Tibial nerve (tissue), 4 donors: ENCODE data around the gene SLC27A2. TPM values are rescaled to one million over a fixed set of nuclear protein-coding genes. Genes with fewer than 3 reads are reported as not detected.
"Not testable (repeated sequence)": the region's sequence is repeated elsewhere in the genome, so short reads cannot be mapped to it uniquely, and the experiment has no call there.

Source experiments
- DNase-seq, 2 donors: peaks; one replicate each; pipeline ENCODE4 v3.0.0-alpha.2; 2019; ENCODE audit warnings: low spot score in 2 of 2
- H3K27ac ChIP-seq, 4 donors: fragments of 200-600 bp; sonication (generic) in 3 of 4; one replicate each; pipeline ENCODE4 v1.5.1; 2017 to 2019; ENCODE audit warnings: mild to moderate bottlenecking in 1 of 4
- H3K27me3 ChIP-seq, 2 donors: fragments of 200-600 bp; sonication (generic) in 1 of 2; one replicate each; pipeline versions ENCODE4 v1.5.1 to v1.6.0; 2017 to 2019
- H3K36me3 ChIP-seq, 3 donors: fragments of 200-600 bp; sonication (generic); one replicate each; pipeline ENCODE4 v1.5.1; 2018 to 2019
- H3K4me1 ChIP-seq, 4 donors: fragments of 200-600 bp; sonication (generic) in 3 of 4; one replicate each; pipeline ENCODE4 v1.5.1; 2017 to 2019
- H3K4me3 ChIP-seq, 4 donors: fragments of 200-600 bp; sonication (generic) in 3 of 4; one replicate each; pipeline ENCODE4 v1.5.1; 2017 to 2019; ENCODE audit warnings: mild to moderate bottlenecking in 1 of 4, moderate library complexity in 1 of 4
- H3K9me3 ChIP-seq, 4 donors: fragments of 200-600 bp; sonication (generic) in 3 of 4; one replicate each; pipeline ENCODE4 v1.5.1; 2017 to 2019
- EP300 ChIP-seq, 2 donors: sonication (generic); formaldehyde crosslinking; IDR thresholded peaks; one replicate each; pipeline ENCODE4 v1.6.1; 2017; ENCODE audit warnings: antibody characterized with exemption in 2 of 2, mild to moderate bottlenecking in 1 of 2
- POLR2A ChIP-seq, 2 donors: fragments of 450-650 bp; IDR thresholded peaks; one replicate each; pipeline ENCODE4 v1.6.1; 2017; ENCODE audit warnings: antibody characterized with exemption in 2 of 2, mild to moderate bottlenecking in 2 of 2, moderate library complexity in 2 of 2
- WGBS, 2 donors: methylation state at CpG; one replicate each; pipeline ENCODE4 v1.1.5; 2018; 5-methylcytosine and 5-hydroxymethylcytosine counted together
- total RNA-seq, 4 donors: library from RNA; depleted of rRNA; stranded (reverse); fragments of >200 nt; gene quantifications; one replicate each; pipeline ENCODE4 v1.1.0, GENCODE V29; 2016
- TF ChIP-seq, protein P1 (sequence below), 5 experiments: fragments of 200-600 bp in 3 of 5; fragments of 450-650 bp in 2 of 5; sonication (generic) in 3 of 5; IDR thresholded peaks; one replicate each; pipeline ENCODE4 v1.5.1; 2016 to 2019; ENCODE audit warnings: antibody characterized with exemption in 5 of 5, mild to moderate bottlenecking in 3 of 5, moderate library complexity in 2 of 5

Gene SLC27A2
- total RNA-seq, 4 donors from 2014 or later = 0.21 to 0.22 TPM; not detected in 2

DNA sequence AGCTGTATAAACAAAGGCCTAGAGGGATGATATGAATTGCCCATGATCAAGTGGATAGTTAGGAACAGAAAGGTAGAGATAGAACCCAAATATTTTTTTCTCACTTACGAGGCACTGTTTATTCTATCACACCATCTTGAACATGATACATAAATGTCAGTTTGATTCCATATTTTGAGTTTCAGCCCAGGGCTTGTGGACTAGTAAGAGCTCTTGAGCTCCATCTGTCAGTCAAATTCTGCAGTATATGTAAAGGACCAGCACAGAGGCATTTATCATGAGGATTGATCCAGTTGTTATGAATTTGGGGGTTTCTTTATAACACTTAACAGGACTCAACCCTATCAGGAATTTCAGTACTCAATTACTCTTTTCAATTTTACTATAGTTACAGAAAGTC, 4.8 kb downstream of the SLC27A2 start:
- WGBS, 2 donors = 88 to 91% methylated on average over 1 of the region's 1 CpG
- no peaks in the 10 kb centered on the region for H3K36me3 ChIP-seq
- TF ChIP-seq, protein P1, sequence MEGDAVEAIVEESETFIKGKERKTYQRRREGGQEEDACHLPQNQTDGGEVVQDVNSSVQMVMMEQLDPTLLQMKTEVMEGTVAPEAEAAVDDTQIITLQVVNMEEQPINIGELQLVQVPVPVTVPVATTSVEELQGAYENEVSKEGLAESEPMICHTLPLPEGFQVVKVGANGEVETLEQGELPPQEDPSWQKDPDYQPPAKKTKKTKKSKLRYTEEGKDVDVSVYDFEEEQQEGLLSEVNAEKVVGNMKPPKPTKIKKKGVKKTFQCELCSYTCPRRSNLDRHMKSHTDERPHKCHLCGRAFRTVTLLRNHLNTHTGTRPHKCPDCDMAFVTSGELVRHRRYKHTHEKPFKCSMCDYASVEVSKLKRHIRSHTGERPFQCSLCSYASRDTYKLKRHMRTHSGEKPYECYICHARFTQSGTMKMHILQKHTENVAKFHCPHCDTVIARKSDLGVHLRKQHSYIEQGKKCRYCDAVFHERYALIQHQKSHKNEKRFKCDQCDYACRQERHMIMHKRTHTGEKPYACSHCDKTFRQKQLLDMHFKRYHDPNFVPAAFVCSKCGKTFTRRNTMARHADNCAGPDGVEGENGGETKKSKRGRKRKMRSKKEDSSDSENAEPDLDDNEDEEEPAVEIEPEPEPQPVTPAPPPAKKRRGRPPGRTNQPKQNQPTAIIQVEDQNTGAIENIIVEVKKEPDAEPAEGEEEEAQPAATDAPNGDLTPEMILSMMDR (IDR thresholded peaks at IDR 0.05) = no peak
- TF ChIP-seq EP300 (IDR thresholded peaks at IDR 0.05) (no peak), POLR2A (IDR thresholded peaks at IDR 0.05) (no peak)

DNA sequence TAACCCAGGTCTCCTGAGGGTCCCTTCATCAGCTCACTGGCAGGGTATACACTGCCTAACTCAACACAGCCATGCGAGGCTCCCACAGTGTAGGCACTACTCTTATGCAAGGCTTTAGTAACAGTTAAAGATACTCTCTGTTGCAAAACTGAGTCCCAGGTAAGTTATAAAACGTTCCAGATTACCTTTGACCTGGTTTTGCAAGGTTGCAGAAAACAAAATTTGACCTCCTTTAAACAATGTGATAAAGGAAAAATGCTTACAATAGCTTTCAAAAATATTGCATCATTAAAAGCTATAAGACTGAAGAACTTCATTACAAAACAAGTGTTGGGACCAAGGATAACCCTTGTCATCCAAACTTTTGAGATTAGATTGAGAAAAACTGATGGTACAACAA, 5.5 kb downstream of the SLC27A2 start:
- H3K27ac ChIP-seq = no peak overlapping the region
- peaks cover 0 to 10% of the 10 kb centered on the region in 2 donors for H3K27me3 ChIP-seq
- no peaks in the 10 kb centered on the region for H3K9me3 ChIP-seq
- no peak overlapping the region for H3K4me3 ChIP-seq
- TF ChIP-seq EP300 (IDR thresholded peaks at IDR 0.05) = no peak
- TF ChIP-seq, protein P1 (IDR thresholded peaks at IDR 0.05) = no peak
- no peak for TF ChIP-seq POLR2A (IDR thresholded peaks at IDR 0.05)
- H3K36me3 ChIP-seq = no peaks in the 10 kb centered on the region
- DNase-seq = no peak
- H3K4me1 ChIP-seq = peaks cover 0 to 3% (median 0%) of the 10 kb centered on the region in 4 donors
- WGBS, 2 donors = 78 to 82% methylated on average over 2 of the region's 2 CpGs

More for the DNA sequence above, 4.8 kb downstream of the SLC27A2 start:
- Histone ChIP-seq H3K27ac (no peak overlapping the region), H3K4me1 (peaks cover 0 to 11% (median 1%) of the 10 kb centered on the region in 4 donors), H3K9me3 (no peaks in the 10 kb centered on the region), H3K4me3 (no peak overlapping the region), H3K27me3 (peaks cover 0 to 16% of the 10 kb centered on the region in 2 donors)
- no peak for DNase-seq

DNA sequence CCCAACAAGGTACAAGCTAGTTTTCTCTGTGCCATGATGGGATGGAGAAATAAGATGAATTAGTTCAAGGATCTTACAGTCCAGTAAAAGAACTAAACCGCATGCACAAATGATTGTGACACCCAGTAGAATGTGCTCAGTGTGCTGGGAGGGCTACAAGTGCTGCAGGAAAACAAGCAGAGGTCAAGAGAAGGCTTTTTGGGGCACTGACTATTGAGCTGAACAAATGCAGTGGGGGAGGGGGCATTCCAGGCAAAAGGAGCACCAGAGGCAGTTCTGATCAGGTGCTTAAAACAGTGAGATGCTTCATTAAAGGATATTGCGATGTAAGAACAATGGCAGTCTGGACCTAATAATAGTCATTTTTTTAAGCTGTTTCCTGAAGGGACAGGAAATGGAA, 6.0 kb downstream of the SLC27A2 start:
- Histone ChIP-seq H3K4me3 (no peak overlapping the region), H3K9me3 (no peaks in the 10 kb centered on the region), H3K27ac (no peak overlapping the region), H3K27me3 (peaks cover 0 to 5% of the 10 kb centered on the region in 2 donors), H3K4me1 (no peaks in the 10 kb centered on the region), H3K36me3 (no peaks in the 10 kb centered on the region)
- WGBS, 2 donors = 70 to 74% methylated on average over 2 of the region's 2 CpGs
- TF ChIP-seq, protein P1 (IDR thresholded peaks at IDR 0.05) = no peak
- TF ChIP-seq EP300 (IDR thresholded peaks at IDR 0.05) (no peak), POLR2A (IDR thresholded peaks at IDR 0.05) (no peak)
- DNase-seq = no peak

DNA sequence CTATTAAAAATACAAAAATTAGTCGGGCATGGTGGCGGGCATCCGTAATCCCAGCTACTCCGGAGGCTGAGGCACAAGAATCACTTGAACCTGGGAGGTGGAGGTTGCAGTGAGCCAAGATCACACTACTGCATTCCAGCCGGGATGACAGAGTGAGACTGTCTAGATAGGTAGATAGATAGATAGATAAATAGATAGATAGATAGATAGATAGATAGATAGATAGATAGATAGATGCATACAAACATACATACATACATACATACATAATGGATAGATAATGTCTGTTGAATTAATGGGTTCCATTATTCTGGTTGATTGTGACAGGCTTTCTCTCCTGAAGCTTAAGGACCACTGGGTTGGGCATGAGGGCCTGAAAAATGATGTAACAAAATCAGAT, 6.8 kb downstream of the SLC27A2 start:
- H3K9me3 ChIP-seq, H3K4me3 ChIP-seq, H3K27ac ChIP-seq, H3K36me3 ChIP-seq, H3K27me3 ChIP-seq, H3K4me1 ChIP-seq, DNase-seq: not testable (repeated sequence)
- 96 to 97% methylated on average over 5 of the region's 5 CpGs for WGBS, 2 donors

DNA sequence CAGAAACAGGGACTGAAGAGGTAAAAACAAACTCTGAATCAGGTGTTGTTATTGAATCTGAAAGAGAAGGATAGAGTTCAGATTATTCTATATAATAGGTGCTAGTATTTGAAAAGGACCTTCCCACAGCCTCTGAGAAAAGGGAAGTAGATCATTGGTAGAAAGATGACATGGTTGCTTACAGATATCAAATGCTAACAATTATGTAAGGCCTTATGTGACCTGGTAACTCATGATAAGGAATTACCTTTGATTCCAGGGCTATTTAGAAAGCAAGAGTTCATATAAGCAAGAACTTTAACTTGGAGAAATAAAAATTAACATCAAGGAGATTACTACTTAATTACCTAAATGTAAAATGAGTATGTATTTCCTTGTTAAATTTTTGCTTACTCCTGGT, 7.6 kb downstream of the SLC27A2 start:
- no peaks in the 10 kb centered on the region for H3K9me3 ChIP-seq
- DNase-seq = no peak
- H3K27me3 ChIP-seq = no peaks in the 10 kb centered on the region
- H3K4me1 ChIP-seq = no peaks in the 10 kb centered on the region
- no peak overlapping the region for H3K4me3 ChIP-seq
- H3K36me3 ChIP-seq = no peaks in the 10 kb centered on the region
- no peak overlapping the region for H3K27ac ChIP-seq
- TF ChIP-seq EP300 (IDR thresholded peaks at IDR 0.05) (no peak), POLR2A (IDR thresholded peaks at IDR 0.05) (no peak)
- TF ChIP-seq, protein P1 (IDR thresholded peaks at IDR 0.05) = no peak

DNA sequence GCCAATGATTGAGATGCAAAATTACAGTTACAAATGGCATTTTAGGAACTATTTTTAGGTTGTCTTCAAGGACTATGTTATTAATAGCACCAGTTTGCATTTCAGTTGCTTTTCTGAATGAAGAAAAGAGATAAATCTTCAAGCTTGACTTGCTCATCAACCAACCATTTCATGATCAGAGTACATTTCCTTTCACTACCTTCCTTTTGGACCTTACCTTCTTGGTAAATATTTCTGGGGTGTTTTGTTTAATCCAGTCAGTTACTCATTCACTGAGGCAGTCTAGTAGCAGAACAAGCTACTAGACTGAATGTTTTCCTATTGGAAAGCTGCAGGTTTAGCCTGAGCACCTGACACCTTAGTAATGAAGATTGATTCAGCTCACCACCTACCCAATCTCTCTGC, 8.2 kb downstream of the SLC27A2 start:
- DNase-seq = no peak
- H3K27me3 ChIP-seq = no peaks in the 10 kb centered on the region
- no peaks in the 10 kb centered on the region for H3K36me3 ChIP-seq
- TF ChIP-seq POLR2A (IDR thresholded peaks at IDR 0.05) (no peak), EP300 (IDR thresholded peaks at IDR 0.05) (no peak)
- TF ChIP-seq, protein P1 (IDR thresholded peaks at IDR 0.05) = no peak
- no peaks in the 10 kb centered on the region for H3K9me3 ChIP-seq
- H3K4me3 ChIP-seq = no peak overlapping the region
- no peaks in the 10 kb centered on the region for H3K4me1 ChIP-seq
- H3K27ac ChIP-seq = no peak overlapping the region
